SK-N-SH (cell line): ENCODE measurements around the gene C19orf44.
"Not testable (repeated sequence)": the region's sequence is repeated elsewhere in the genome, so short reads cannot be mapped to it uniquely, and the experiment has no call there.

Experiments used
- EP300 ChIP-seq, 2 experiments: IDR thresholded peaks; 2 replicates each; pipeline versions ENCODE4 v1.4.0 to v1.6.1; 2012; ENCODE audit warnings: borderline replicate concordance in 1 of 2, low read depth in 1 of 2, low read length in 1 of 2
- NFIC ChIP-seq: IDR thresholded peaks from 2 replicates; pipeline ENCODE4 v1.4.0; 2012; ENCODE audit warnings: borderline replicate concordance
- TF ChIP-seq, protein P1 (sequence below): IDR thresholded peaks from 2 replicates; pipeline ENCODE4 v1.4.0; 2012; ENCODE audit warnings: low read depth
- TF ChIP-seq, protein P2 (sequence below): fragments of 150-350 bp; IDR thresholded peaks from 2 replicates; pipeline ENCODE4 v1.6.1; 2017; ENCODE audit warnings: antibody characterized with exemption, low read length, low read depth, borderline replicate concordance
- TF ChIP-seq, protein P3 (sequence below): fragments of 200-600 bp; sonication (generic); IDR thresholded peaks from 2 replicates; pipeline ENCODE4 v1.6.1; 2017; ENCODE audit warnings: antibody characterized with exemption, mild to moderate bottlenecking, moderate library complexity

DNA sequence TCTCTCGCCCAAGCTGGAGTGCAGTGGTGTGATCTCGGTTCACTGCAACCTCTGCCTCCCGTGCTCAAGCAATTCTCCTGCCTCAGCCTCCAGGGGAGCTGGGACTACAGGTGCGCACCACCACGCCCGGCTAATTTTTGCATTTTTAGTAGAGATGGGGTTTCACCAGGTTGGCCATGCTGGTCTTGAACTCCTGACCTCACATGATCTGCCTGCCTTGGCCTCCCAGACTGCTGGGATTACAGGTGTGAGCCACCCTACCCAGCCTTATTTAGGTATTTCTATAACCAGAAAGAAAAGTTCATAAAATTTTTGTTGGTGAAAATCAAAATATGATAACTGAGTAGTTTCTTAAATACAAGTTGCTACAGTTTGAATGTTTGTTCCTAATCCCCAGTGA, 47.5 kb downstream of the C19orf44 start:
- TF ChIP-seq NFIC; EP300 (IDR thresholded peaks at IDR 0.05; ENCODE audit: borderline replicate concordance in 1 of 2, low read depth in 1 of 2, low read length in 1 of 2): not testable (repeated sequence)
- TF ChIP-seq, protein P1, sequence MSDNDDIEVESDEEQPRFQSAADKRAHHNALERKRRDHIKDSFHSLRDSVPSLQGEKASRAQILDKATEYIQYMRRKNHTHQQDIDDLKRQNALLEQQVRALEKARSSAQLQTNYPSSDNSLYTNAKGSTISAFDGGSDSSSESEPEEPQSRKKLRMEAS, result not testable (repeated sequence)
- TF ChIP-seq, protein P2, sequence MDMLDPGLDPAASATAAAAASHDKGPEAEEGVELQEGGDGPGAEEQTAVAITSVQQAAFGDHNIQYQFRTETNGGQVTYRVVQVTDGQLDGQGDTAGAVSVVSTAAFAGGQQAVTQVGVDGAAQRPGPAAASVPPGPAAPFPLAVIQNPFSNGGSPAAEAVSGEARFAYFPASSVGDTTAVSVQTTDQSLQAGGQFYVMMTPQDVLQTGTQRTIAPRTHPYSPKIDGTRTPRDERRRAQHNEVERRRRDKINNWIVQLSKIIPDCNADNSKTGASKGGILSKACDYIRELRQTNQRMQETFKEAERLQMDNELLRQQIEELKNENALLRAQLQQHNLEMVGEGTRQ, result not testable (repeated sequence)
- TF ChIP-seq, protein P3, sequence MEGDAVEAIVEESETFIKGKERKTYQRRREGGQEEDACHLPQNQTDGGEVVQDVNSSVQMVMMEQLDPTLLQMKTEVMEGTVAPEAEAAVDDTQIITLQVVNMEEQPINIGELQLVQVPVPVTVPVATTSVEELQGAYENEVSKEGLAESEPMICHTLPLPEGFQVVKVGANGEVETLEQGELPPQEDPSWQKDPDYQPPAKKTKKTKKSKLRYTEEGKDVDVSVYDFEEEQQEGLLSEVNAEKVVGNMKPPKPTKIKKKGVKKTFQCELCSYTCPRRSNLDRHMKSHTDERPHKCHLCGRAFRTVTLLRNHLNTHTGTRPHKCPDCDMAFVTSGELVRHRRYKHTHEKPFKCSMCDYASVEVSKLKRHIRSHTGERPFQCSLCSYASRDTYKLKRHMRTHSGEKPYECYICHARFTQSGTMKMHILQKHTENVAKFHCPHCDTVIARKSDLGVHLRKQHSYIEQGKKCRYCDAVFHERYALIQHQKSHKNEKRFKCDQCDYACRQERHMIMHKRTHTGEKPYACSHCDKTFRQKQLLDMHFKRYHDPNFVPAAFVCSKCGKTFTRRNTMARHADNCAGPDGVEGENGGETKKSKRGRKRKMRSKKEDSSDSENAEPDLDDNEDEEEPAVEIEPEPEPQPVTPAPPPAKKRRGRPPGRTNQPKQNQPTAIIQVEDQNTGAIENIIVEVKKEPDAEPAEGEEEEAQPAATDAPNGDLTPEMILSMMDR, result not testable (repeated sequence)
